SK-N-SH (cell line): Measurements from ENCODE around the gene KDM2A.

Source experiments
- CTCF ChIP-seq: fragments of 200-600 bp; sonication (generic); IDR thresholded peaks from 2 replicates; pipeline ENCODE4 v1.6.1; 2017; ENCODE audit warnings: antibody characterized with exemption, mild to moderate bottlenecking, moderate library complexity
- EP300 ChIP-seq, 2 experiments: IDR thresholded peaks; 2 replicates each; pipeline versions ENCODE4 v1.4.0 to v1.6.1; 2012; ENCODE audit warnings: borderline replicate concordance in 1 of 2, low read depth in 1 of 2, low read length in 1 of 2
- MAX ChIP-seq: IDR thresholded peaks from 2 replicates; pipeline ENCODE4 v1.4.0; 2012; ENCODE audit warnings: low read depth
- RFX5 ChIP-seq: IDR thresholded peaks from 2 replicates; pipeline ENCODE4 v1.6.1; 2012; ENCODE audit warnings: mild to moderate bottlenecking, improper control_type of control experiment, low read length

- 0 out of 2 replicates have a peak, but pooled peaks have one; percentile 55 for TF ChIP-seq RFX5
- no peak for TF ChIP-seq CTCF
- TF ChIP-seq MAX = peak; percentile 98
- peak in 1 of 2 experiments; percentile 60; a peak in 3 of 4 replicates for TF ChIP-seq EP300 (IDR thresholded peaks at IDR 0.05; ENCODE audit: borderline replicate concordance in 1 of 2, low read depth in 1 of 2, low read length in 1 of 2)
These were observed 120.9 kb downstream of the KDM2A start for GRCh38 chr11:67239783-67240575.
